ENCODE measurements around the gene SMAD6.

Gene SMAD6

DNA sequence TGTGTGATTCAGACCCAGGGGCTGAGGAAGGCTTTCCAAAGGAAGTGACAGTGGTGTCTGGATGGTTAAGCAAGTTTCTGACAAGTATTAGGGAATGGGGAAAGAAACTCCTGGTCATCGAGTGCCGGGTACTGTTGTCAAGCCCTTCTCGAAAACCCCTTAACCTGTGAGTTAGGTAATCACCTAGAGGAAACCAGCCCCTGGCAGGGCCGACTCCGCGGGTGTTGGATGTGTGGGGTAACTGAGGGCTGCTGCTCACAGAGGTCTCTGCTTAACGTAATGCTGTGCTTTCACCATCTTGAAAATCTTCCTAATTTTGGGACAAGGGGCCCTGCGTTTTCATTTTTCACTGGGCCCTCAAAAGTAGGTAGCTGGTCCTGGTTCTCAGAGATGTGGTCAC lies 67.0 kb downstream of the SMAD6 start:
- no peaks in the 10 kb centered on the region for H3K27me3 ChIP-seq (ENCODE audit: control insufficient read depth, insufficient read depth, low read length)
- no peak overlapping the region for H3K4me3 ChIP-seq (ENCODE audit: low read depth, low read length)
- H3K4me1 ChIP-seq (ENCODE audit: control insufficient read depth, insufficient read depth, low read length): peaks cover 55% of the 10 kb centered on the region
- no peak overlapping the region for H3K27ac ChIP-seq (ENCODE audit: low read depth, low read length)
- no peaks in the 10 kb centered on the region for H3K36me3 ChIP-seq (ENCODE audit: control insufficient read depth, insufficient read depth, low read length)
- H3K9me3 ChIP-seq (ENCODE audit: control insufficient read depth, insufficient read depth, low read depth, low read length): no peaks in the 10 kb centered on the region
- no peak overlapping the region for H3K9ac ChIP-seq (ENCODE audit: low read length)

- no peaks in the 10 kb centered on the region for H3K36me3 ChIP-seq (ENCODE audit: control insufficient read depth, insufficient read depth, low read length)
These were observed 68.7 kb downstream of the SMAD6 start for GRCh38 chr15:66770518-66771350.

DNA sequence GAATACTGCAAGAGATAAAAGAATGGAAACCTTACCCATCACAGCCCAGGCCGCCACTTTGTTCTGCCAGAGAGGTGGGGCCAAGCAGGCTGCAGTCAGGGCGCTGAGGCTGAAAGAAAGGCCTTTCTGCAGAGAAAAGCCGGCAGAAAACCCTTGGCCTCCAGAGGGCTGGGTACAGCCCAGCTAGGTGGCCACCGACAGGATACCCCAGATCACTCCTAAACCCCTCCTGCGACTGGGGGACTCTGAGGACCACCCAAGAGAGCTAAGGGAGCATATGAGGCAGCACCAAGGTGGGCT lies 69.3 kb downstream of the SMAD6 start:
- Histone ChIP-seq H3K9ac (ENCODE audit: low read length) (no peak overlapping the region), H3K9me3 (ENCODE audit: control insufficient read depth, insufficient read depth, low read depth, low read length) (no peaks in the 10 kb centered on the region), H3K27ac (ENCODE audit: low read depth, low read length) (no peak overlapping the region), H3K4me3 (ENCODE audit: low read depth, low read length) (no peak overlapping the region), H3K36me3 (ENCODE audit: control insufficient read depth, insufficient read depth, low read length) (no peaks in the 10 kb centered on the region), H3K27me3 (ENCODE audit: control insufficient read depth, insufficient read depth, low read length) (no peaks in the 10 kb centered on the region), H3K4me1 (ENCODE audit: control insufficient read depth, insufficient read depth, low read length) (peaks cover 51% of the 10 kb centered on the region)

More at GRCh38 chr15:66770518-66771350, 68.7 kb downstream of the SMAD6 start:
- Histone ChIP-seq H3K9me3 (ENCODE audit: control insufficient read depth, insufficient read depth, low read depth, low read length) (no peaks in the 10 kb centered on the region), H3K4me3 (ENCODE audit: low read depth, low read length) (no peak overlapping the region), H3K27ac (ENCODE audit: low read depth, low read length) (peak overlapping the region; percentile 26), H3K27me3 (ENCODE audit: control insufficient read depth, insufficient read depth, low read length) (no peaks in the 10 kb centered on the region), H3K4me1 (ENCODE audit: control insufficient read depth, insufficient read depth, low read length) (peaks cover 57% of the 10 kb centered on the region), H3K9ac (ENCODE audit: low read length) (peak overlapping the region; percentile 2)

DNA sequence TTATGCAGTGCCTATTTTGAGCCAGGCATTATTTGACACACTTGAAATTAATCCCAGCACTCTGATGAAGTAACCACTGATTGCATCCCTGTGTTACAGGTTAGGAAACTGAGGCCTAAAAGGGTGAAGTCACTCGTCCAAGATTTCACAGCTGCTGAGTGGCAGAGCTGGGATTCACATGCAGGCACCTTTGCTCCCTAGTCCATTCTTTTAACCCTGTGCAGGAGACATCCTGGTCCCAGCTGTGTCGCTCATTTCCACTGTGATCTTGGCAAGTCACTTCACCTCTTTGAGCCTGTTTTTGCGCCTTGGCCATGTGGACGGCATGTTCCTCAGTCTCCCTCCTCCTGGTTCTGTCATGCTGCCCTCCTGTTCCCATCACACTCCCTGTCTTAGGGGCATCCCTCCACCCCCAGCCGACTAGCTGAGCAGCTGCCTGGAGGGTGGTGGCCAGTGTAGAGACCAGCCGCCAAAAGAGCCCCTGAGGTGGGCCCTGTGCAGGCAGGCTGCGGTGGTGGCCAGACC lies 70.6 kb downstream of the SMAD6 start:
- Histone ChIP-seq H3K27ac (ENCODE audit: low read depth, low read length) (no peak overlapping the region), H3K9ac (ENCODE audit: low read length) (no peak overlapping the region), H3K4me1 (ENCODE audit: control insufficient read depth, insufficient read depth, low read length) (peaks cover 51% of the 10 kb centered on the region), H3K36me3 (ENCODE audit: control insufficient read depth, insufficient read depth, low read length) (no peaks in the 10 kb centered on the region), H3K27me3 (ENCODE audit: control insufficient read depth, insufficient read depth, low read length) (no peaks in the 10 kb centered on the region), H3K4me3 (ENCODE audit: low read depth, low read length) (no peak overlapping the region), H3K9me3 (ENCODE audit: control insufficient read depth, insufficient read depth, low read depth, low read length) (no peaks in the 10 kb centered on the region)

DNA sequence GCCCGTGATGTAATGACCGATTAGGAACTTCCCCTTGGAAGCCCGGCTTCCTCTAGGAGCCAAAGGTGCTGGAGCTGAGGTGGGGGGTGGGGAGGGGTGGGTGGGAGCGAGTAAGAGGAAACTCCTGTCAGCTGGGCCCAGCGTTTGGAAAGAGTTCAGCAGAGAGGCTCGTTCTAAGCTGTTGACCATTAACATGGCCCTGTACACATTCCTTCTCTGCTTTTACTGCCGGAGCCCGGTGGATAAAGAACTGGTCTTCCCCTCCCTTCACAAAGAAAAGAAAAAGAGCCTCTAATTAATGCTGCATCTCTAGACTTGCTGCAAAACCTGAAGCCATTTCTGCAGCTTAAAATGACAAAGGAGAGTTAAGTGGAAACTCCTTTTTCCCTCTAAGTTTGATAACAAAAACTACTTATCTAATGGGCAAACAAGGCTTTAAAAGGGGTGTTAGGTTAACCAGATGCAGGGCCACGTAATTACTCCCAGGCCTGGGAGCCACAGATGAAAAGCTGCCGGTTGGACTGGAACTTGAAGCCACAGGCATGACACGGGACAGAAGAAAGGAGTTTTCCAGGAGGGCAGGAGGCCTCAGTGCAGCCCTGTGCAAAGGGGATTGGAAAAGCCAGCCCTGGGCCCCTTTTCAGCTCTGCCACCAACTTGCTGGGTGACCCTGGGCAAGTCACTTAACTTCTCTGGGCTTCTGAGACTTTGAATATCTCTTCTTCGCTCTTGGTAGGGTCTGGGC lies 71.3 kb downstream of the SMAD6 start:
- Histone ChIP-seq H3K9ac (ENCODE audit: low read length) (peak overlapping the region; percentile 12), H3K9me3 (ENCODE audit: control insufficient read depth, insufficient read depth, low read depth, low read length) (no peaks in the 10 kb centered on the region), H3K27ac (ENCODE audit: low read depth, low read length) (peak overlapping the region; percentile 54; the same call in 1 of the 2 replicates), H3K4me3 (ENCODE audit: low read depth, low read length) (no peak overlapping the region), H3K4me1 (ENCODE audit: control insufficient read depth, insufficient read depth, low read length) (peaks cover 55% of the 10 kb centered on the region), H3K27me3 (ENCODE audit: control insufficient read depth, insufficient read depth, low read length) (no peaks in the 10 kb centered on the region), H3K36me3 (ENCODE audit: control insufficient read depth, insufficient read depth, low read length) (no peaks in the 10 kb centered on the region)

- Histone ChIP-seq H3K27ac (ENCODE audit: low read depth, low read length) (peak overlapping the region; percentile 54), H3K36me3 (ENCODE audit: control insufficient read depth, insufficient read depth, low read length) (no peaks in the 10 kb centered on the region), H3K9me3 (ENCODE audit: control insufficient read depth, insufficient read depth, low read depth, low read length) (no peaks in the 10 kb centered on the region), H3K4me1 (ENCODE audit: control insufficient read depth, insufficient read depth, low read length) (peaks cover 59% of the 10 kb centered on the region), H3K4me3 (ENCODE audit: low read depth, low read length) (no peak overlapping the region), H3K9ac (ENCODE audit: low read length) (peak overlapping the region; percentile 12), H3K27me3 (ENCODE audit: control insufficient read depth, insufficient read depth, low read length) (no peaks in the 10 kb centered on the region)
These were observed 72.2 kb downstream of the SMAD6 start for GRCh38 chr15:66774001-66774814.

- no peak overlapping the region for H3K9ac ChIP-seq (ENCODE audit: low read length)
- H3K36me3 ChIP-seq (ENCODE audit: control insufficient read depth, insufficient read depth, low read length): no peaks in the 10 kb centered on the region
- H3K4me1 ChIP-seq (ENCODE audit: control insufficient read depth, insufficient read depth, low read length): peaks cover 66% of the 10 kb centered on the region
These were observed 73.4 kb downstream of the SMAD6 start for GRCh38 chr15:66775127-66776105.

DNA sequence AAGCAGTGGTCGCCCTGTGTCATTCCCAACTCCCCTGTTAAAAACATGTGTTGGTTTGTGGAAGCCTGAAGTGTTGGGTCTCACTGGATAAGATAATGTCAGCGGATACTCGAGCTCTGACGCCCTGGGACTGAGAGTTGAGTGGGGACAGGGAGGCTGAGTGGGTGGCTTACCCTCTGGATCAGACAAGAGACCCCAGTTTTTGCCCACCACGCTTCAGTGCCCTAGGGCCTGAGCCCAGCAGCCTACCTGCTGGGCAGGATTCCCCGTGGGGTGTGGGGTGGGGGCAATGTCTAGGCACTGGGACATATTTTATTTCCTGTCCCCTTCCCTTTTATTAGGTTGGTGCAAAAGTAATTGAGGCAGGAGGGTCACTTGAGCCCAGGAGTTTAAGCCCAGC lies 75.0 kb downstream of the SMAD6 start:
- Histone ChIP-seq H3K9ac (ENCODE audit: low read length) (no peak overlapping the region), H3K4me1 (ENCODE audit: control insufficient read depth, insufficient read depth, low read length) (peaks cover 53% of the 10 kb centered on the region), H3K9me3 (ENCODE audit: control insufficient read depth, insufficient read depth, low read depth, low read length) (no peaks in the 10 kb centered on the region), H3K27ac (ENCODE audit: low read depth, low read length) (no peak overlapping the region), H3K36me3 (ENCODE audit: control insufficient read depth, insufficient read depth, low read length) (0 out of 2 replicates have a peak, but pooled peaks cover 6% of the 10 kb centered on the region), H3K27me3 (ENCODE audit: control insufficient read depth, insufficient read depth, low read length) (no peaks in the 10 kb centered on the region), H3K4me3 (ENCODE audit: low read depth, low read length) (no peak overlapping the region)

More at GRCh38 chr15:66775127-66776105, 73.4 kb downstream of the SMAD6 start:
- no peak overlapping the region for H3K27ac ChIP-seq (ENCODE audit: low read depth, low read length)
- no peak overlapping the region for H3K4me3 ChIP-seq (ENCODE audit: low read depth, low read length)
- H3K27me3 ChIP-seq (ENCODE audit: control insufficient read depth, insufficient read depth, low read length): no peaks in the 10 kb centered on the region
- H3K9me3 ChIP-seq (ENCODE audit: control insufficient read depth, insufficient read depth, low read depth, low read length): no peaks in the 10 kb centered on the region

DNA sequence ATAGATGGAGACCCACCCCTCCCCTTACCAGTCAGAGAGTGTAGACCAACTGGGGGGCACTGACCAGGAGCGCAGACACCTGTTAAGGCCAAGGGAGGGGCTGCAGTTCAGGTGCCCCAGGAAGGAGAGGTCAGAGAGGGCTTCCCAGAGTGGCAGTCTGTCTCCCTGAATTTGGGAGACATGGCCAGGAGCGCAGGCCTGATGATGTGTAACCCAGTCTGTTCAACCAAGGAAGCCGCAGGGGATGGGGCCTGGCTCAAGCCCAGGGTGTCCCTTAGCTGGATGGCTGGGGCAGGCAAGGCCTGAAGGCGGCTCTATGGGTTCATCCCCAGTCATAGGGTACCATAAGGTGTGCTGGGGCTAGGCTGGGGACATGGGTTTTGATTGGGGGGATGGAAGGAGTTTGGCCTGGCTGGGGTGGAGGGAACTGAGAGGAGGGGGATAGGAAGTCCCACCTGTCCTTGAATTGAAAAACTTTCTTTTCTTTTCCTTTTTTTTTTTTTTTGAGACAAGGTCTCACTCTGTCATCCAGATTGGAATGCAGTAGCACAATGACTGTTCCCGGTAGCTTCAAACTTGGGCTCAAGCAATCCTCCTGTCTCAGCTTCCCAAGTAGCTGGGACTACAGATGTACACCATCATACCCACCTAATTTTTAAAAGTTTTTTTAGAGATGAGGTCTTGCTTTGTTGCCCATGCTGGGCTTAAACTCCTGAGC lies 75.7 kb downstream of the SMAD6 start:
- no peak overlapping the region for H3K27ac ChIP-seq (ENCODE audit: low read depth, low read length)
- no peak overlapping the region for H3K4me3 ChIP-seq (ENCODE audit: low read depth, low read length)

More for the DNA sequence above, 75.7 kb downstream of the SMAD6 start:
- Histone ChIP-seq H3K9me3 (ENCODE audit: control insufficient read depth, insufficient read depth, low read depth, low read length) (no peaks in the 10 kb centered on the region), H3K27me3 (ENCODE audit: control insufficient read depth, insufficient read depth, low read length) (no peaks in the 10 kb centered on the region), H3K4me1 (ENCODE audit: control insufficient read depth, insufficient read depth, low read length) (peaks cover 46% of the 10 kb centered on the region), H3K9ac (ENCODE audit: low read length) (no peak overlapping the region), H3K36me3 (ENCODE audit: control insufficient read depth, insufficient read depth, low read length) (0 out of 2 replicates have a peak, but pooled peaks cover 7% of the 10 kb centered on the region)

Data from HUES6 (cell line).